Gastroesophageal sphincter (tissue), 3 donors: ENCODE measurements around the gene DCXR.

Experiments used
- CTCF ChIP-seq, 4 experiments: fragments of 200-600 bp in 2 of 4; fragments of 450-650 bp in 2 of 4; sonication (generic) in 1 of 4; IDR thresholded peaks; one replicate each; pipeline ENCODE4 v1.5.1; 2017 to 2019; ENCODE audit warnings: antibody characterized with exemption in 4 of 4, mild to moderate bottlenecking in 2 of 4, moderate library complexity in 2 of 4
- EP300 ChIP-seq: sonication (generic); formaldehyde crosslinking; IDR thresholded peaks from one replicate; pipeline ENCODE4 v1.6.1; 2017; ENCODE audit warnings: antibody characterized with exemption, mild to moderate bottlenecking
- POLR2A ChIP-seq, 2 donors: fragments of 450-650 bp; IDR thresholded peaks; one replicate each; pipeline ENCODE4 v1.6.1; 2017; ENCODE audit warnings: antibody characterized with exemption in 2 of 2, mild to moderate bottlenecking in 2 of 2, moderate library complexity in 1 of 2
- POLR2AphosphoS5 ChIP-seq: sonication (generic); formaldehyde crosslinking; IDR thresholded peaks from one replicate; pipeline ENCODE4 v1.6.1; 2017; ENCODE audit warnings: antibody characterized with exemption

GRCh38 chr17:82008941-82009405, 28.5 kb downstream of the DCXR start:
- TF ChIP-seq CTCF (IDR thresholded peaks at IDR 0.05) (no peak), POLR2AphosphoS5 (no peak), POLR2A (IDR thresholded peaks at IDR 0.05) (no peak), EP300 (no peak)
